Neural progenitor cell (in vitro differentiated cells): ENCODE results near the gene CCSER1.

ENCODE experiments used
- EZH2 ChIP-seq: fragments of 200-600 bp; sonication (generic); IDR thresholded peaks from 2 replicates; pipeline ENCODE4 v1.6.1; 2017; ENCODE audit warnings: antibody characterized with exemption, mild to moderate bottlenecking, moderate library complexity
- TF ChIP-seq, protein P1 (sequence below): fragments of 200-600 bp; sonication (generic); IDR thresholded peaks from 2 replicates; pipeline ENCODE4 v1.5.1; 2017; ENCODE audit warnings: antibody characterized with exemption, mild to moderate bottlenecking

DNA sequence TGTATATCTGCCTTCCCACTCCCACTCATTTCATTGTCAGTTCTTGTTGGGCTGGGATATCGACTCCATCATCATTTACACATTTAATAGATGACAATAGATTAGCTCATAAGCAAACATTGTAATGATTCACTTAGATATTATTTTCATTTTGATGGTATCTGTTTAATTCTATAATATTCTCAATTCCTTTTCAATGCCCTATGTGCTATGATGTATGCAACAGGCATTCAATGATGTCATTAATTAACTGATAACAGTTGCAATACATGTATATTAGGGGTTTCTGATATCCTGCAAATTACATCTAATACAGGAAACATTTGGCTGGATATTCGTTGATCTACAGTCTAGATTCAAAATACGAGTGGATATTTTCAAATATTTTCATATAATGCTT is 850.5 kb downstream of the CCSER1 start:
- TF ChIP-seq, protein P1, sequence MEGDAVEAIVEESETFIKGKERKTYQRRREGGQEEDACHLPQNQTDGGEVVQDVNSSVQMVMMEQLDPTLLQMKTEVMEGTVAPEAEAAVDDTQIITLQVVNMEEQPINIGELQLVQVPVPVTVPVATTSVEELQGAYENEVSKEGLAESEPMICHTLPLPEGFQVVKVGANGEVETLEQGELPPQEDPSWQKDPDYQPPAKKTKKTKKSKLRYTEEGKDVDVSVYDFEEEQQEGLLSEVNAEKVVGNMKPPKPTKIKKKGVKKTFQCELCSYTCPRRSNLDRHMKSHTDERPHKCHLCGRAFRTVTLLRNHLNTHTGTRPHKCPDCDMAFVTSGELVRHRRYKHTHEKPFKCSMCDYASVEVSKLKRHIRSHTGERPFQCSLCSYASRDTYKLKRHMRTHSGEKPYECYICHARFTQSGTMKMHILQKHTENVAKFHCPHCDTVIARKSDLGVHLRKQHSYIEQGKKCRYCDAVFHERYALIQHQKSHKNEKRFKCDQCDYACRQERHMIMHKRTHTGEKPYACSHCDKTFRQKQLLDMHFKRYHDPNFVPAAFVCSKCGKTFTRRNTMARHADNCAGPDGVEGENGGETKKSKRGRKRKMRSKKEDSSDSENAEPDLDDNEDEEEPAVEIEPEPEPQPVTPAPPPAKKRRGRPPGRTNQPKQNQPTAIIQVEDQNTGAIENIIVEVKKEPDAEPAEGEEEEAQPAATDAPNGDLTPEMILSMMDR = no peak
- no peak for TF ChIP-seq EZH2
